HG03575 (cell line): ENCODE results near the gene CMTM1.
"Not testable (repeated sequence)": the region's sequence is repeated elsewhere in the genome, so short reads cannot be mapped to it uniquely, and the experiment has no call there.

Experiments used
- ATAC-seq: cut with Tn5 transposase; IDR thresholded peaks from one replicate; pipeline ENCODE4 v1.9.1; 2021; ENCODE audit not compliant: unreplicated experiment, insufficient number of reproducible peaks, low FRiP score; ENCODE audit errors: extremely low read depth

The CMTM1 gene

GRCh38 chr16:66623755-66624154, 57.5 kb downstream of the CMTM1 start:
- no peak for ATAC-seq

GRCh38 chr16:66627611-66628378, 61.6 kb downstream of the CMTM1 start:
- ATAC-seq: not testable (repeated sequence)
